ENCODE data around the gene NOTCH4.
"Not testable (repeated sequence)": the region's sequence is repeated elsewhere in the genome, so short reads cannot be mapped to it uniquely, and the experiment has no call there.

NOTCH4 gene

DNA sequence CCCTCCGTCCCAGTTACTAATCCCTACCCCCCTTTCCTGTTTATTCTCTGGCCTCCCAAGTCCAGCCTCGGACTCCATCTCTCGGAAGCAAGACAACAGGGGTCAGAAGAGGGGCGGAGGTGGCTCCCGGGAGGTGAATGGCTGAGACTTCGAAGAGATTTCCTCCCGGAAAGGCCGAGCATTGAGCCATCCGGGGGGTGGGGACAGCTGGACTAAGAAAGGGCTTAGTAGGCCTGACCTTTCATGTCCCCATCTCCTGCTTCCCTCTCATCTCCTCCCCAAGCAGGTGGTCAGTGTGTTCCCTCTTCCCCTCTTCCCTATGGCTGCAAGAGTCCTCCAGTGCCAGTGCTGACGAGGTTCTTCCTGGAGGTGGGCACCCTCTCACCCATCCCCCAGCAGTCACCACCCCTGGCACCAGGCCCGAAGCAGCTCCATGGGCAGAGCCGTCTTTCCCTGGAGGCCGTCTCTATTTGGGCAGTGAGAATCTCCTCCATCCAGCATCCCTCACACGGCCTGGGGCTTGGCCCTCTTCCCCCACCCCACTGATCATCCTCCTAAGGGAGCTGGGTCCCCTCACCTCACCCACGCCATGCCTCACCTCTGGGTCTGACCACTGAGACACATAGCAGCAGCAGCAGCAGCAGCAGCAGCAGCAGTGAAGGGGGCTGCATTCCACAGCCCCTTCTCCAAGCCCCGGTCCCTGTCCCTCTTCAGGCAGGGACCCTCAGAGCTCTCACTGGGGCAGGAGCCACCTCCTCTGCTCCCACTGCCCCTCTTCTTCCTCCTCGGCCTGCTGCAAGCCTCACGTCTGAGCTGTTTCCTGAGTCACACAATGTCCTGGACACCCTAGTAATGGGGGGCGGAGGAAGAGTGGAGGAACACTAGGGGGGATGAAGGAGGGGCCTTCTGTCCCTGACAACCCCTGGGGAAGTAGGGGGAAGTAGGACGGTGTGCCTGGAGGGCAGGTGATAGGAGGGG lies at the start of gene NOTCH4:
TSS of gene NOTCH4 (minus strand) at position 810 of the 978 bp plus-strand sequence. CDS start at position 671, 139 bp downstream.
- no peak for DNase-seq (ENCODE audit: low spot score)

GRCh38 chr6:32271429-32271828 lies 47.6 kb upstream of the NOTCH4 start:
- no peak for DNase-seq (ENCODE audit: low spot score)

GRCh38 chr6:32268459-32268858 lies 44.6 kb upstream of the NOTCH4 start:
- not testable (repeated sequence) for DNase-seq (ENCODE audit: low spot score)

DNA sequence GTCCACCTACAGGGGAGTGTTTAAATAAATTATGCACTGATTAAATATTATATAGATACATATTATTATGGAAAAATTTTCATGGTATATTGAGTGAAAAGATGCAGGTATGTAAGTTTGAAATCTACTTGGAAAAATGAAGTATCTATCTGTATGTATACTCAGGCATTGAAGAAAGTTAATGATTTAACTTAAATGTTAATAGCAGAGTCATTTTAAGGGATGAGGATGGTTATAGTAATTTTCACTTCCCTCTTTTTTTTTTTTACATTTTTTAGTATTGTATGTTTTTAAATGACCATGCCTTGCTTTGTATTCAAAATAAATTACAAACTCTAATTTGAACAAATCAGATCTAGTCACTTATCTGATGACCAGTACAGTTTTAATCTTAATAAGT lies 43.2 kb upstream of the NOTCH4 start:
- no peak for DNase-seq (ENCODE audit: low spot score)

GRCh38 chr6:32257262-32257661 lies 33.4 kb upstream of the NOTCH4 start:
- not testable (repeated sequence) for DNase-seq (ENCODE audit: low spot score)

DNA sequence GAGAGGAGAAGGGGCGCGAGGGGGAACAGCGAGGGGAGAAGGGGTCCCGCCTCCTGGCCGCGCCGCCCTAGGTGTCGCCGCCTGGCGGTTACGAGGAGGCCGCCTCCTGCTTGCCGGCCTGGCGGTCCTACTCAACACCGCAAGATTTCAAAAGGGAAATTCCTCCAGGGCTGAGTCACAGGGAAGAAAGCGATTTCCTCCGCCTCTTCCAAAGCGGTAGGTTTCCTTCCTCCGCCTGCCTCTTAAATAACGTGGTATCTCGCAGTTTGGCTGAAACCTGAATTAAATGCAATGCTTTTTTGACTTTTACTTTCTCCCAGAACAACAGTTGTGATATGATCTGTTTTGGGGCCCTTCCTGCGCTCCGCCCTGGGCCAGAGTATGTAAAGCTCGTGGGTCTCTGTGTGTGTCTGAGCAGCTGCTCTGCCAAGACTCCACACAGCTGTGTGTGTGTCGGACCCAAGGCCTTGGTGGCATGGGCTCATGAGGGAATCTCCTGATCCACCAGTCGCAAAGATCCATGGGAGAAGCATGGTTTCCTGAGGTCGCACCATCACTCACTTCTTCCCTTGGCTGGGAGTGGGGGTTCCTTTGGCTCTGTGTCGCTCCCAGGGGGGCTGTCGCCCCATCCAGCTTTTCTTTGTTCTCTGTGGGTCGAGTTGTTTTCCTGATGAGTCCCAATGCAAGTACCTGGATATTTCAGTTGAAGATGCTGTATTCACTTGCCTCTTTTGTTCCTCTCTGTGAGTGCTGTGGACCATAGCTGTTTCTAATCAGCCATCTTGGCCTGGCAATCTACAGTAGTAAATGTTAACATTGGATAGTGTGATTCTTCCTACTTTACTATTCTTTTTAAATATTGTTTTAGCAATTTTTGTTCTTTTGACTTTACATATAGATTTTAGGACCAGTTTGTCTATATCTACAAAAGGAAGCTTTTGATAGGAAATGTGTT lies 31.6 kb upstream of the NOTCH4 start:
- peak; percentile 29 for DNase-seq (ENCODE audit: low spot score)

DNA sequence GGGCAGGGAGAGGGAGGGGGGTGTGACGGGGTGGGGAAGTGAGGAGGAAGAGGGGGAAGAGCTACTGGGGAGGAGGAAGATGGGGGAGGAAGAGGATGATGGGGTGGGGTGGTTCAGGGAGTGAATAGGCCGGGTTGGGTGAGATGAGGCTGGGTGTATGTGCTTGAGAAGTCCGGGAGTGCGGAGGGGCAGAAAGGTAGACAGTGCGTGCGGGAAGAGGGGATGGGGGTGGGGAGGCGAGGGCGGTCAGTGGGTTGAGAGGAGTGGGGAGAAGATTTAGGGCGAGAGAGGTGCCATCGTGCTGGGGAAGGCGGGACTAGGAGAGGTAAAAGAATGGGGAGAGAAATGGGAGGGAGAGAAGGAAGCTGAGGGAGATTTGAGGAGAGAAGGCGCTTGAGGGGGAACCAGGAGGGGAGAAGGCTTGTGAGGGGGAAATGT lies 30.9 kb upstream of the NOTCH4 start:
- no peak for DNase-seq (ENCODE audit: low spot score)

GRCh38 chr6:32252331-32253009 lies 28.6 kb upstream of the NOTCH4 start:
- DNase-seq (ENCODE audit: low spot score): no peak

- DNase-seq (ENCODE audit: low spot score): no peak
These were observed 25.4 kb upstream of the NOTCH4 start for GRCh38 chr6:32249262-32249661.

- DNase-seq (ENCODE audit: low spot score): no peak
These were observed 23.5 kb upstream of the NOTCH4 start for GRCh38 chr6:32247401-32247800.

- peak; percentile 57 for DNase-seq (ENCODE audit: low spot score)
These were observed 21.1 kb upstream of the NOTCH4 start for GRCh38 chr6:32244946-32245398.

DNA sequence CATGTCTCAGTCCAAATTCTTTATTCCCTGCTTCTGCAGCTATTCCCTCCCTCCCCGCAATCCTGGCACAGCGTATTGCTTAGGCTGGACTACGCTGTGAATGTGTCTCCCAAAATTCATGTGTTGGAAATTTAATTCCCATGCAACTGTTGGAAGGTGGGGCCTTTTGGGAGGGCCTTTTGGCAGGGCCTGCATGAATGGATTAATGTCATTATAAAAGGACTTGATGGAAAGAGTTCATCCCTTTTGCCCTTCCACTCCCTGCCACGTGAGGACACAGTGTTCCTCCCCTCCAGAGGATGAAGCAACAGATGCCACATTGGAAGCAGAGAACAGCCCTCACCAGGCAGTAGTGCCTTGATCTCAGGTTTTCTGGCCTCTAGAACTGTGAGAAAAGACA lies 20.4 kb upstream of the NOTCH4 start:
- DNase-seq (ENCODE audit: low spot score): no peak

GRCh38 chr6:32242318-32242813 lies 18.5 kb upstream of the NOTCH4 start:
- DNase-seq (ENCODE audit: low spot score): not testable (repeated sequence)

DNA sequence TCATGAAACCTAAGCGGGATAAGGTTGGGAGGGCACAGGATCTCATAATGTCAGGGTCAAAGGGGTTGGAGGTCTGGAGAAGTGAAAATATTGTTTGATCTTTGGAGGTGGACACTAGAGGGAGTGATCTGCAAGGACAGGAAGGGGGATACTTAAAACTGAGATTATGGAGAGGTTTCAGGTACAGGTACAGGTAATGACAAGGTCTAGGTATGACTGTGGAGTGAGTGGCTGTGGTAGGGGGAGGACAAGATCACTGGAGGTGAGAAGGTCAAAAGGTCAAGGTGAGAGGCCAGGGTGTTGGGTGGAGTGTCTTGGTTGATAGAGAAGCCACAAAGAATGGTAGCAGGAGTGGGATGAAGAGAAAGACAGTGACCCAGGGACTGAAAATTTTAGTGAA lies 16.8 kb upstream of the NOTCH4 start:
- DNase-seq (ENCODE audit: low spot score): no peak

DNA sequence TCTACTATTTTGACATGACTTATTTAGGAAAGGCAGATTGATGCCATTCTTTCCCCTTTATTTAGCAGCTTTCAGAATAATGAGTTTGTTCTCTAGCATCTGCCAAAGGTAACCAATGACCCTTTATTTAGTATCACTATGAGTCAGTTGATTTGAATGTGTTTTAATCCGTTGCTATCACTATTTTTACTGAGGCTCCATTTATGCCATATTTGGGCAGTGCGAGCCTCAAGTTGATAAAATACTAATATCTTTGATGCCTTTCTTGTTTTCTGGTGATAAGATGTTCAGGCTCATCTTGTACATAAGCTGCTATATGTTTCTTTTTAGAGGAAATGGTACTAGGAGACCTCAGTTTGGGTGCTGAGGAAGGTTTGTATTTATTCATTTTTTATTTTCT lies 15.6 kb upstream of the NOTCH4 start:
- DNase-seq (ENCODE audit: low spot score): no peak

DNA sequence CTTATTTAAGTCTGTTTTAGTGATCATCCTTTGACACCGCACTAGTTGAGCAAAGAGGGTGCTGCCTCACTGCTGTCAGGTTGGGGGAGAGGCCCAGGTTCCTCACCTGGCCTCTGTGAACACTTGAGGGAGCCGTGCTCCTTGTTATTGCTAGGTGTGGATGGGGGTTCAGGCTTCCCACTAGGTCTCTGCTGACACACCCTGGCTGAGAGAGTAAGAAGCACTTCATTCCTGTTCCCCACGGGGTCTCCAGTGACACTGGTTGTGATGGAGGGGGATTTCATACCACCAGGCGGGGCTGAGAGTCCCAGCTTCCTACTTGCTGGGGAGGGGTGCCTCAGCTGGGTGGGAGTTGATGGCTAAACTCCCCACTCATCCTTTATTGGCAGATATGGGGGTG lies 11.1 kb upstream of the NOTCH4 start:
- DNase-seq (ENCODE audit: low spot score): no peak

DNA sequence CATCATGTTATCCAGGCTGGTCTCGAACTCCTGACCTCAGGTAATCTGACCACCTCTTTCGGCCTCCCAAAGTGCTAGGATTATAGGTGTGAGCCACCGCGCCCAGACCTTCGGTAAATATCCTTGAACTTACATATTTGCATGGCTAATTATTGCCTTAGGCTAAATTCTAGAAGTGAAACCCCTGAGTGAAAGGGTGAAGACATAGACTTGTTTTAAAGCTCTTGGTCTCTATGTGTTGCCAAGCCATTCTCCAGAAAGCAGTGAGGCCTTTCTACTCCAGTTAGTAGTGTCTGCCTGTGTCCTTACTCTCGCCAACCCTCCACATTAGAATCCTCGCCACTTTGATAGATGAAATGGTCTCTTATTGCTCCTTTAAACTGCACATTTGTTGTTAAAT lies 2.6 kb upstream of the NOTCH4 start:
- no peak for DNase-seq (ENCODE audit: low spot score)

DNA sequence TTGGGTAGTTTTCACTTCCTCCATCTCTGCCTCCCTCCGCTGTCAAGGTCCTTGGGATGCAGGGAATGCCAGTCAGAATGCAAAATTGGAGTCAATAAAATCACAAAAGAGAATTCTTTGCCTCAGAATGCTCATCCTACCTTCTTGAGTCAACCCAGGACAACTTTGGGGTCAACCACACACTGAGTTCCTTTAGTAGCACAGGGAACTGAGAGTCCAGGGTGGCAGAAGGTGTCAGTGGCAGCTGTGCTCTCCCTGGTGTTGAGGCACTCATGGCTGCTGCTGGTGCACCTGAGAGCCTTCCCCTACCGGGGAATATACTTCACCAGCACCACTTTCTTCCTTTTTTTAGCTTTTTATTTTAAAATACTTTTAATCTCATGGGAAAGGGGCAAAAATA lies 829 bp upstream of the NOTCH4 start:
- DNase-seq (ENCODE audit: low spot score): no peak

DNA sequence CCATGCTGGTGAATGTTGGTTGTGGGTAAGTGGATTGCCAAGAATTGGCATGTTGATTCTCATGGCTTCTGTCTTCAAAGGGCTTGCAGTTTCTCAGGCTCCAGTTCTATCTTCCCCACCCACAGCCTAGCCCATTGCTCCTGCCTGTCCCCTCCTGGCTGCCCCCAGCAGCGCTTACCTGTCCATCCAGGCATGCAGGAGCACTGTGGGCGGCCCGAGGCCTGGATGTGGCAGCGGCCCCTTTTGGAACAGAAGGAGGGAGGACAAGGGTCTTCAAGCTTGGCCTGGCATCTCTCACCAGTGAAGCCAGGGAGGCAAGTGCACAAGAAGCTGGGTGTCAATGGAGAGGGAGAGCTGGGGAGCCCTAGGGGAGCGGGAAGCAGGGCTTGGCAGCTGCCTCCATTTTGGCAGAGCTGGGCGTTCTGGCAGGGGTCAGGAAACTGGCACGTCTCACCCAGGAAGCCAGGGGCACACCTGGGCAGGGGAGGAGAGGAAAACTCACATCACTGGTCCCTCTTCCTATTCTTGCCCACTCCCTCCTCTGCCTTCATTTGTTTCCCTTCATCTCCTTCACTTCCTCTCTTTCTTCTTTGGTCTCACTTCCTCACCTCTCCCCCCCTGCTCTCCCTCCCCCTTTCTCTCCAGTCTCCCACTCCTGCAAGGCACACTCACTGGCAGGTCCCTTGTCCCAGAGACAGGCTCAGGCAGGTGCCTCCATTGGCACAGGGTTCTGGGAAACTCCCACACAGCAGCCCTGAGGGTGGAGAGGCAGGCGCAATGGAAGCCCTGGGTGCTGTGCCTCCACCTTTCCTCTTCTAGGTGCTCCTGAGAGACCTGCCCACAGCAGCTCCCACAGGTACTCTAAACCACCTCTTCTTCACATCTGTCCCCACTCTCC lies 1.3 kb downstream of the NOTCH4 start:
- DNase-seq (ENCODE audit: low spot score): no peak

- no peak for DNase-seq (ENCODE audit: low spot score)
These were observed 3.8 kb downstream of the NOTCH4 start for GRCh38 chr6:32220021-32220420.

DNA sequence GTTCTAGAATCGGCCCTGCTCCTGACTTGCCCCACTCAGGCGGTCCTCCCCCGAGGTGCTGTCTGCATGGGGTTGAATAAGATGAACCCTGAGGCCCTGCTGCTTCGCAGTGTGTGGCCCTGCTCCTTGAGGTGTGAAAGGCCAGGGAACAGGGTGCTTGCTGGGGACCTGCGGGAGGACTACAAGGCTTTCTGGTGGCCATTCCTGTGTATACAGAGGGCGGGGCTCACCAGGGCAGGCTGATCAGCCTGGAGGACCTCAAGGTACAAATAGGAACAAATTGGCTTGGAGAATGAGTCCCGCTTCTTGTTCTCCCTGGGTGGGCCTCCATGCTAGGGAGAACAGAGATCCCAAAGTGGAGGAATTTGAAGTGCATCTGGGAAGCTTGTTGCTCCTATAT lies 5.7 kb downstream of the NOTCH4 start:
- DNase-seq (ENCODE audit: low spot score): no peak
